Measurements from ENCODE around the gene ZNF408. TPM values are rescaled to one million over a fixed set of nuclear protein-coding genes. Genes with fewer than 3 reads are reported as not detected.

ZNF408 gene
- total RNA-seq, 4 donors from 2014 or later = 5.2 to 15.1 (median 13.5) TPM

- Histone ChIP-seq H3K27me3 (no peaks in the 10 kb centered on the region), H3K4me1 (no peaks in the 10 kb centered on the region), H3K9me3 (no peaks in the 10 kb centered on the region), H3K36me3 (peaks cover 24 to 91% (median 31%) of the 10 kb centered on the region in 3 donors), H3K4me3 (no peak overlapping the region), H3K27ac (peak overlapping the region in 1 of 4 donors; percentile 27)
- DNase-seq = no peak
- TF ChIP-seq, protein P1, sequence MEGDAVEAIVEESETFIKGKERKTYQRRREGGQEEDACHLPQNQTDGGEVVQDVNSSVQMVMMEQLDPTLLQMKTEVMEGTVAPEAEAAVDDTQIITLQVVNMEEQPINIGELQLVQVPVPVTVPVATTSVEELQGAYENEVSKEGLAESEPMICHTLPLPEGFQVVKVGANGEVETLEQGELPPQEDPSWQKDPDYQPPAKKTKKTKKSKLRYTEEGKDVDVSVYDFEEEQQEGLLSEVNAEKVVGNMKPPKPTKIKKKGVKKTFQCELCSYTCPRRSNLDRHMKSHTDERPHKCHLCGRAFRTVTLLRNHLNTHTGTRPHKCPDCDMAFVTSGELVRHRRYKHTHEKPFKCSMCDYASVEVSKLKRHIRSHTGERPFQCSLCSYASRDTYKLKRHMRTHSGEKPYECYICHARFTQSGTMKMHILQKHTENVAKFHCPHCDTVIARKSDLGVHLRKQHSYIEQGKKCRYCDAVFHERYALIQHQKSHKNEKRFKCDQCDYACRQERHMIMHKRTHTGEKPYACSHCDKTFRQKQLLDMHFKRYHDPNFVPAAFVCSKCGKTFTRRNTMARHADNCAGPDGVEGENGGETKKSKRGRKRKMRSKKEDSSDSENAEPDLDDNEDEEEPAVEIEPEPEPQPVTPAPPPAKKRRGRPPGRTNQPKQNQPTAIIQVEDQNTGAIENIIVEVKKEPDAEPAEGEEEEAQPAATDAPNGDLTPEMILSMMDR (IDR thresholded peaks at IDR 0.05) = no peak
- no peak for TF ChIP-seq POLR2A (IDR thresholded peaks at IDR 0.05)
- 71 to 83% methylated on average over 10 of the region's 10 CpGs for WGBS, 2 donors
- intact Hi-C loops (cut with DNase I) = no loop called here
Measured at GRCh38 chr11:46743693-46744339, 43.0 kb downstream of the ZNF408 start.

DNA sequence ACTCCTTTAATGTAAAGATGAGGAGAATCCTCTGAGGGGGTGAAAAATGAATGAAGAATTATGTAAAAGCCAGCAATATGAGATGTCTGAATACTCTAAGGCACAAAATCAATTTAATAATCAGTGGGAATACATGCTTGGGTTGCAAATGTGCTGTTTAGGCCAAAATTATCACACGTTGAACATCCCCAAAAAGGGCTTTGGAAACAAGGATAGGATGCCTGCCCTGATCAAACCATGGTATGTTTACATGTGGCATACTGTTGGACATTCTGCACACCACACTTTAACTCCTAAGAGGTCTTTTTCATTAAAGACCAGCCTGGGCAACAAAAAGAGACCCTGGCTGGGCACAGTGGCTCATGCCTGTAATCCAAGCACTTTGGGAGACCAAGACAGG is 44.5 kb downstream of the ZNF408 start:
- no peaks in the 10 kb centered on the region for H3K4me1 ChIP-seq
- no peak overlapping the region for H3K27ac ChIP-seq
- no peaks in the 10 kb centered on the region for H3K27me3 ChIP-seq
- TF ChIP-seq, protein P1 (IDR thresholded peaks at IDR 0.05) = no peak
- TF ChIP-seq POLR2A (IDR thresholded peaks at IDR 0.05) = no peak
- 79 to 100% methylated on average over 1 of the region's 1 CpG for WGBS, 2 donors
- DNase-seq = no peak
- no peak overlapping the region for H3K4me3 ChIP-seq
- intact Hi-C loops (cut with DNase I) = no loop called here
- no peaks in the 10 kb centered on the region for H3K9me3 ChIP-seq
- H3K36me3 ChIP-seq = peaks cover 31 to 100% (median 40%) of the 10 kb centered on the region in 3 donors

DNA sequence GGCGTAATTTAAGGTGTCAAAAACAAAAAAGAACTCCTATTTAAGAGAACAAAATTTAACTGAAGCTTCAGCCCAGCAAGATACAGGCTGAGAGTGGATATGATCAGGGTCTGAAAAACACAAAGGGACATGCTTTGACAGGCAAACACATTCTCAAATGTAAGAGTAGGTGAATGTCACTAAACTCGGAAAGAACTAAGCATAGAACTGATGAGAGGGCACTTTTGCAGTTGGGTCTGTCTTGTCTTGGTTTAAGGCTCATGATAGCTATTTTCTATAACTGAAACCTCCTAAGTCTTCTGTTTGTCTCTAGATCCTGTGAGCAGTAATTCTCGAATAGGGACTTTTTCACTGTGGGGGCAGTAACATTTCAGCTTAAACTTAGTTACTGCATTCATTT is 45.2 kb downstream of the ZNF408 start:
- Histone ChIP-seq H3K4me1 (no peaks in the 10 kb centered on the region), H3K4me3 (no peak overlapping the region), H3K36me3 (peaks cover 38 to 100% (median 46%) of the 10 kb centered on the region in 3 donors), H3K9me3 (no peaks in the 10 kb centered on the region), H3K27me3 (no peaks in the 10 kb centered on the region), H3K27ac (no peak overlapping the region)
- WGBS, 2 donors = 78 to 88% methylated on average over 3 of the region's 3 CpGs
- no peak for DNase-seq
- no peak for TF ChIP-seq POLR2A (IDR thresholded peaks at IDR 0.05)
- TF ChIP-seq, protein P1 (IDR thresholded peaks at IDR 0.05) = no peak
- intact Hi-C loops (cut with DNase I) = no loop called here

DNA sequence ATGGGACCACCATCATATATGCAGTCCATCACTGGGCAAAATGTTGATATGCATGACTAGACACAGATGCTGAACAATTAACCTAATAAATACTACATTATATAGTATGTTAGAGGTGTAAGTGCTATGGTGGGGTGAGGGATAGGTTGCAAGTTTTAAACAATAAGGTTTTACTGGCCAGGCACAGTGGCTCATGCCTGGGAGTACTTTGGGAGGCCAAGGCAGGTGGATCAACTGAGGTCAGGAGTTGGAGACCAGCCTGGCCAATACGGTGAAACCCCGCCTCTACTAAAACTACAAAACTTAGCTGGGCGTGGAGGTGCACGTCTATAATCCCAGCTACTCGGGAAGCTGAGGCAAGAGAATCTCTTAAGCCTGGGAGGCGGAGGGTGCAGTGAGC is 46.3 kb downstream of the ZNF408 start:
- TF ChIP-seq POLR2A (IDR thresholded peaks at IDR 0.05) = no peak
- TF ChIP-seq, protein P1 (IDR thresholded peaks at IDR 0.05) = no peak
- peaks cover 37 to 99% (median 50%) of the 10 kb centered on the region in 3 donors for H3K36me3 ChIP-seq
- no peaks in the 10 kb centered on the region for H3K4me1 ChIP-seq
- intact Hi-C loops (cut with DNase I) = no loop called here
- H3K27me3 ChIP-seq = no peaks in the 10 kb centered on the region
- H3K9me3 ChIP-seq = no peaks in the 10 kb centered on the region
- H3K27ac ChIP-seq = no peak overlapping the region
- H3K4me3 ChIP-seq = no peak overlapping the region
- WGBS, 2 donors = 81% methylated on average over 6 of the region's 6 CpGs; no CpG with 5 or more reads in 1 of the 2 donors
- DNase-seq = no peak

Small RNA genes within 50 kb of the gene (small RNA-seq; reads per million reads assigned to genes)
- gene MIR5582 = 0 reads per million in 4 donors

Other genes starting within 250 kb of the ZNF408 start
- gene AMBRA1, start 107.0 kb upstream of the ZNF408 start, total RNA-seq = 10 to 100 TPM; 20.2 to 31.3 (median 25.9) TPM
- 1 to 10 TPM; 1.3 to 4.2 (median 2.2) TPM for gene HARBI1, start 83.8 kb upstream of the ZNF408 start, total RNA-seq
- 10 to 100 TPM; 40.9 to 79.4 (median 66.4) TPM for gene ATG13, start 83.5 kb upstream of the ZNF408 start, total RNA-seq
- 10 to 100 TPM; 39.2 to 53.6 (median 45.8) TPM for gene ARHGAP1, start 412 bp upstream of the ZNF408 start, total RNA-seq
- under 1 TPM in 1 of 4 donors, not detected in 3; 0.19 TPM for gene F2, start 18.2 kb downstream of the ZNF408 start, total RNA-seq
- 10 to 100 TPM; 18.2 to 36.9 (median 29.7) TPM for gene CKAP5, start 145.2 kb downstream of the ZNF408 start, total RNA-seq
- 1 to 10 TPM; 2.5 to 9.5 (median 5.9) TPM for gene LRP4, start 217.5 kb downstream of the ZNF408 start, total RNA-seq
- 10 to 100 TPM in 3 of 4 donors, 1 to 10 TPM in 1; 9.4 to 19.6 (median 16.4) TPM for gene CSTPP1, start 235.7 kb downstream of the ZNF408 start, total RNA-seq

All from esophagus squamous epithelium (tissue), 5 donors.